Measurements from ENCODE around the gene BMPER. TPM values are rescaled to one million over a fixed set of nuclear protein-coding genes. Genes with fewer than 3 reads are reported as not detected.

The BMPER gene
- total and polyA plus RNA-seq, 2 of the 8 experiments (the other 6 are each of a cell fraction or from before 2014, with no cell fraction given) = 0.33 to 0.69 TPM

DNA sequence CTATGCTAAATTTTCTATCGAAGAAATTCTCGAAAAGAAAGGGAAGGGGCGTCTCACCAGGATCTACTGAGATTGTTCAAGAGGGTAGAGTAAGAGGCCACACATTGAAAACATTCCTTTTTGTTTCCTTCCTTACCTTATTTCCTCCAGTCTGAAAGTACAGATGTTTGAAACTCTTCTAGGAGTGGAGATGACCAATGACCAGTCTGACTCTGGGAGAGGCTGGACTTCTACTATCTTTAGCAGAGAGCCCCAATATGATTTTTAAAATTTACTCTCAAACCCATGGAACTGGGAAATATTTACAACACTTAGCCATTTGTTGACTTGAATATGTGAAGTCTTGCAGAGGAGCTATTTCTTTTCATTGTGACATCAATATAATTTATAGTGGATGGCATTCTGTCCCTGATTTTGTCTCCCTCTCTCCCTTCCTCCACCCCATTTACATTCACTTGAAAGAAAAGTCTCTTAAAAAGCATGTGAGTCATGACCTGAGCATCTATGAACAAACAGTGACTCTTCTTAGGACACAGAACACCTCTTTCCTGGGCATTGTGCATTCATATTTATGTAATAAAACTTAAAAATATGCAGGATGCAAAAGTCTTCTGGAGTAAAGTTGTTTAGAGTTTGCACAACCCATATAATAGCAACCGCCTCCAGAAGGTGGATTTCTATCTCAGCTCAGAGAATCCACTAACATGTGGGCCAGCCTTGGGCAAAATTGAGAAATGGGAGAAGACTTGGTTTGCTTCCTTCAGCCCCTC is 31.2 kb upstream of the BMPER start:
- H3K27ac ChIP-seq (ENCODE audit: low read depth, low read length) = no peak overlapping the region
- no peak overlapping the region for H3K23ac ChIP-seq (ENCODE audit: insufficient read length)
- H2BK120ac ChIP-seq (replicated peaks; ENCODE audit: low read depth, low read length) = no peak overlapping the region
- peak overlapping the region in 1 of 2 experiments; percentile 12; a peak in 3 of 4 replicates for H3K4me2 ChIP-seq (ENCODE audit: insufficient read depth in 1 of 2, low read depth in 2 of 2, low read length in 2 of 2)
- no peak overlapping the region for H3K9ac ChIP-seq (replicated peaks in 1 of 4; ENCODE audit: extremely low read depth in 1 of 4, low read depth in 3 of 4, low read length in 3 of 4)
- FAIRE-seq (no peak), DNase-seq (ENCODE audit: low read depth in 1 of 2, low spot score in 2 of 2) (no peak)
- H2BK15ac ChIP-seq (ENCODE audit: low read length) = no peak overlapping the region
- no peak overlapping the region for H4K8ac ChIP-seq (ENCODE audit: extremely low read depth, insufficient read depth, low read length)
- no peak overlapping the region for H2AFZ ChIP-seq (ENCODE audit: low read length)
- H3K4ac ChIP-seq (replicated peaks; ENCODE audit: insufficient read length, low read depth, low read length) = no peak overlapping the region
- no peak overlapping the region for H2AK5ac ChIP-seq (ENCODE audit: low read depth, low read length)
- no peaks in the 10 kb centered on the region for H4K20me1 ChIP-seq (replicated peaks in 1 of 2; ENCODE audit: control insufficient read depth in 1 of 2, insufficient read depth in 2 of 2, low read length in 2 of 2)
- H4K5ac ChIP-seq (ENCODE audit: insufficient read length, low read depth, low read length) = no peak overlapping the region
- H2BK12ac ChIP-seq (ENCODE audit: low read depth, low read length) = no peak overlapping the region; the same call in 1 of the 2 replicates
- no peak overlapping the region; a peak in 1 of 8 replicates for H3K4me3 ChIP-seq (ENCODE audit: extremely low read depth in 1 of 4, insufficient read depth in 2 of 4, low read depth in 3 of 4, low read length in 4 of 4)
- H3K36me3 ChIP-seq (ENCODE audit: control insufficient read depth in 2 of 4, insufficient read depth in 4 of 4, low read length in 3 of 4) = no peaks in the 10 kb centered on the region
- no peak overlapping the region for H3K14ac ChIP-seq (ENCODE audit: insufficient read length)
- H3K79me1 ChIP-seq (ENCODE audit: low read depth, low read length) = no peaks in the 10 kb centered on the region
- H3K18ac ChIP-seq (ENCODE audit: extremely low read depth, low read length) = no peak overlapping the region
- no peaks in the 10 kb centered on the region for H3K27me3 ChIP-seq (replicated peaks in 1 of 4; ENCODE audit: control insufficient read depth in 3 of 4, extremely low read depth in 1 of 4, insufficient read depth in 3 of 4, low read length in 3 of 4)
- WGBS, 2 experiments (ENCODE audit: extremely low coverage in 1 of 2, insufficient coverage in 1 of 2, insufficient read length in 1 of 2, insufficient replicate concordance in 2 of 2, low coverage in 1 of 2, low lambda C conversion rate in 2 of 2, missing lambda C conversion rate in 1 of 2) = 81% methylated on average over 3 of the region's 4 CpGs; no CpG with 5 or more reads in 1 of the 2 experiments
- no peaks in the 10 kb centered on the region for H3K79me2 ChIP-seq (ENCODE audit: control insufficient read depth in 1 of 2, insufficient read depth in 2 of 2, low read length in 2 of 2)
- H2BK5ac ChIP-seq (ENCODE audit: low read depth, low read length) = no peak overlapping the region
- H3K9me3 ChIP-seq (ENCODE audit: insufficient read depth in 2 of 2, low read depth in 1 of 2, low read length in 1 of 2) = no peaks in the 10 kb centered on the region
- H3K56ac ChIP-seq (replicated peaks; ENCODE audit: insufficient read length, low read depth, low read length) = no peak overlapping the region
- ChIA-PET CTCF (ENCODE audit: partially characterized antibody) (interaction anchor here (0.6 to 1.9 kb wide), 3 partner anchors 21 to 37 kb away, joined by 3 to 6 read pairs (median 3); no protein-coding TSS in a partner anchor), POLR2A (ENCODE audit: partially characterized antibody) (no interaction called here)
- H3K23me2 ChIP-seq (ENCODE audit: low read depth, low read length) = no peaks in the 10 kb centered on the region
- H4K91ac ChIP-seq (replicated peaks; ENCODE audit: insufficient read length, low read length) = no peak overlapping the region
- no peak overlapping the region for H2BK20ac ChIP-seq (ENCODE audit: low read length)
- peaks cover 3 to 14% (median 6%) of the 10 kb centered on the region in 4 experiments; a peak in 6 of 7 replicates for H3K4me1 ChIP-seq (replicated peaks in 1 of 4; ENCODE audit: control insufficient read depth in 3 of 4, insufficient read depth in 4 of 4, low read length in 3 of 4)

Data from H1 (cell line).